ENCODE measurements around the gene HECTD1. TPM values are rescaled to one million over a fixed set of nuclear protein-coding genes. Genes with fewer than 3 reads are reported as not detected.

HECTD1 gene
- total RNA-seq, 1 experiment from 2014 or later, result 138 TPM

DNA sequence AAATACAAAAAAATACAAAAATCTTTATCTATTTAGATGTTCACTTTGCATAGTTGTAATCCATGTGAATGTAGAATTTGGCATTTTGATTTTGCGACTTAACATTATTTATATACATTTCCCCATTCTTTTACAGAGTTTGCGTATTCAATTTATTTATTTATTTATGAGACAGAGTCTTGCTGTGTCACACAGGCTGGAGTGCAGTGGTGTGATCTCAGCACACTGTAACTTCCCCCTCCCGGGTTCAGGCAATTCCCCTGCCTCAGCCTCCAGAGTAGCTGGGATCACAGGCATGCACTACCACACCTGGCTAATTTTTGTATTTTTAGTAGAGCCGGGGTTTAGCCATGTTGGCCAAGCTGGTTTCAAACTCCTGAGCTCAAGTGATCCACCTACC, 156.1 kb downstream of the HECTD1 start:
- Histone ChIP-seq H3K27me3 (replicated peaks; ENCODE audit: insufficient read depth, low read depth, low read length, poor library complexity) (no peaks in the 10 kb centered on the region), H3K4me1 (ENCODE audit: insufficient read depth, low read length, poor library complexity, severe bottlenecking) (no peaks in the 10 kb centered on the region), H3K9me3 (ENCODE audit: low read depth, low read length, poor library complexity, severe bottlenecking) (no peaks in the 10 kb centered on the region), H3K4me3 (ENCODE audit: low read depth, low read length, poor library complexity, severe bottlenecking) (no peak overlapping the region), H3K36me3 (ENCODE audit: insufficient read depth, low read length, poor library complexity, severe bottlenecking) (no peaks in the 10 kb centered on the region), H3K27ac (ENCODE audit: low read depth, low read length, poor library complexity, severe bottlenecking) (no peak overlapping the region)
- no TSS peak for BruUV-seq (replicated peaks)
- intact Hi-C loops (cut with micrococcal nuclease; ENCODE audit: unreplicated experiment), result no loop called here
- ChIA-PET CTCF (no interaction called here), POLR2A (ENCODE audit: low non-redundant PET) (no interaction called here)
- no peak for TF ChIP-seq EZH2 (IDR thresholded peaks at IDR 0.05; ENCODE audit: borderline replicate concordance, low read depth, low read length, poor library complexity, severe bottlenecking)
- TF ChIP-seq, protein P1, sequence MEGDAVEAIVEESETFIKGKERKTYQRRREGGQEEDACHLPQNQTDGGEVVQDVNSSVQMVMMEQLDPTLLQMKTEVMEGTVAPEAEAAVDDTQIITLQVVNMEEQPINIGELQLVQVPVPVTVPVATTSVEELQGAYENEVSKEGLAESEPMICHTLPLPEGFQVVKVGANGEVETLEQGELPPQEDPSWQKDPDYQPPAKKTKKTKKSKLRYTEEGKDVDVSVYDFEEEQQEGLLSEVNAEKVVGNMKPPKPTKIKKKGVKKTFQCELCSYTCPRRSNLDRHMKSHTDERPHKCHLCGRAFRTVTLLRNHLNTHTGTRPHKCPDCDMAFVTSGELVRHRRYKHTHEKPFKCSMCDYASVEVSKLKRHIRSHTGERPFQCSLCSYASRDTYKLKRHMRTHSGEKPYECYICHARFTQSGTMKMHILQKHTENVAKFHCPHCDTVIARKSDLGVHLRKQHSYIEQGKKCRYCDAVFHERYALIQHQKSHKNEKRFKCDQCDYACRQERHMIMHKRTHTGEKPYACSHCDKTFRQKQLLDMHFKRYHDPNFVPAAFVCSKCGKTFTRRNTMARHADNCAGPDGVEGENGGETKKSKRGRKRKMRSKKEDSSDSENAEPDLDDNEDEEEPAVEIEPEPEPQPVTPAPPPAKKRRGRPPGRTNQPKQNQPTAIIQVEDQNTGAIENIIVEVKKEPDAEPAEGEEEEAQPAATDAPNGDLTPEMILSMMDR (conservative IDR thresholded peaks at IDR 0.05; ENCODE audit: low read depth, low read length), result no peak
- no peak for DNase-seq (ENCODE audit: low spot score)

- POLR2A ChIA-PET (ENCODE audit: low non-redundant PET), result no interaction called here
- TF ChIP-seq EZH2 (IDR thresholded peaks at IDR 0.05; ENCODE audit: borderline replicate concordance, low read depth, low read length, poor library complexity, severe bottlenecking), result no peak
- TF ChIP-seq, protein P1 (conservative IDR thresholded peaks at IDR 0.05; ENCODE audit: low read depth, low read length), result no peak
- H3K27ac ChIP-seq (ENCODE audit: low read depth, low read length, poor library complexity, severe bottlenecking), result no peak overlapping the region
Observed at GRCh38 chr14:31051023-31051422, 156.6 kb downstream of the HECTD1 start.

More at GRCh38 chr14:31051023-31051422, 156.6 kb downstream of the HECTD1 start:
- CTCF ChIA-PET, result no interaction called here
- intact Hi-C loops (cut with micrococcal nuclease; ENCODE audit: unreplicated experiment), result no loop called here
- no peak overlapping the region for H3K4me3 ChIP-seq (ENCODE audit: low read depth, low read length, poor library complexity, severe bottlenecking)
- H3K27me3 ChIP-seq (replicated peaks; ENCODE audit: insufficient read depth, low read depth, low read length, poor library complexity), result no peaks in the 10 kb centered on the region
- H3K9me3 ChIP-seq (ENCODE audit: low read depth, low read length, poor library complexity, severe bottlenecking), result no peaks in the 10 kb centered on the region
- H3K4me1 ChIP-seq (ENCODE audit: insufficient read depth, low read length, poor library complexity, severe bottlenecking), result no peaks in the 10 kb centered on the region
- no peak for DNase-seq (ENCODE audit: low spot score)
- H3K36me3 ChIP-seq (ENCODE audit: insufficient read depth, low read length, poor library complexity, severe bottlenecking), result no peaks in the 10 kb centered on the region
- no TSS peak for BruUV-seq (replicated peaks)

Other genes with a start within 250 kb of the HECTD1 start
- gene AP4S1, start 182.1 kb downstream of the HECTD1 start, total RNA-seq (2021), result 8.3 and 8.6 TPM in 2 replicates
- 40.2 and 44.2 TPM in 2 replicates for gene STRN3, start 181.4 kb downstream of the HECTD1 start, total RNA-seq (2021)
- gene HEATR5A, start 212.8 kb upstream of the HECTD1 start, total RNA-seq (2021), result 16.0 and 19.0 TPM in 2 replicates
- 24.3 and 25.3 TPM in 2 replicates for gene DTD2, start 249.7 kb upstream of the HECTD1 start, total RNA-seq (2021)